ENCODE results near the gene AGAP4.
"Not testable (repeated sequence)": the region's sequence is repeated elsewhere in the genome, so short reads cannot be mapped to it uniquely, and the experiment has no call there.

Gene AGAP4

DNA sequence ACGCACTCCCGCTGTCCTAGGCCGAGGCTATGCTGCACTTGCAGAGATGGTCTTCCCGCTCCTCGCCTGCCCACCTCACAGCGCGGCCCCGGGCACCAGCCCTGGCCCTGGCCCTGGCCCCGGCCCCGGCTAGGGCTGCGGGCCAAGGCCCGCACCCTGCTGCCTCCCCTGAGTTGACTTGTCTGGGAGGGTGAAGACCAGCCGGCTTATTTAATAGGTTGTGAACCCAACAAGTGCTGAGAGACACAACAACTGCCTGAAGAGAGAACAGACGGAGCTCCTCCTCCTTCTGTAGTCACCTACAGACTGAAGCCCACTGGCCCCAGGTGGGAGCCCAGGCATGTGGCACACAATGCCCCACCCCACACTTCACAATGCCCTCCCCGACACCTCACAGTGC lies at the start of gene AGAP4:
AGAP4 (minus strand) TSS at position 101 of the 400 bp plus-strand sequence. CDS start 153 bp downstream, outside the sequence.
- DNase-seq (ENCODE audit: low spot score); H3K4me1 Mint-ChIP-seq (ENCODE audit: low read depth); H3K27me3 Mint-ChIP-seq (ENCODE audit: low read depth); H3K36me3 Mint-ChIP-seq (ENCODE audit: low read depth); H3K27ac Mint-ChIP-seq; H3K4me3 Mint-ChIP-seq; H3K9me3 Mint-ChIP-seq: not testable (repeated sequence)

DNA sequence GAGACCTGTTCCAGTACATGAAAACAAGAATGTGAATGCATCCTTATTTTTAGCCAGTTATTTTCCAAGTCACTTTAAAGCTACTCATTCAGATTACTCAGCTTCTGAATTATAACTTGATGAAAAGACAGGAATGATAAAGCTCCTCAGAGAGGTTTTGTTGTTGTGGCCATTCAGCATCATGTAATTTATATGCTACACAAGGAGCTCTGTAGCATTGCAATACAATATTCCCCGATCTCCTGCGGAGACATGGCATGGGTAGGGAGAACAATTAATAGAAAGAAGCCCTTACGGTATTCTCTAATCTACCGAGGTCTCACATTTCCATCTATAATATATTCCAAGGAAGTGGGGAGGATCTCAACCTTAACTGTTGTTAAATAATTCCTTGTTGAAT lies 43.4 kb upstream of the AGAP4 start:
- not testable (repeated sequence) for H3K4me1 Mint-ChIP-seq (ENCODE audit: low read depth); H3K36me3 Mint-ChIP-seq (ENCODE audit: low read depth); H3K27me3 Mint-ChIP-seq (ENCODE audit: low read depth); H3K9me3 Mint-ChIP-seq; DNase-seq (ENCODE audit: low spot score); H3K4me3 Mint-ChIP-seq; H3K27ac Mint-ChIP-seq

DNA sequence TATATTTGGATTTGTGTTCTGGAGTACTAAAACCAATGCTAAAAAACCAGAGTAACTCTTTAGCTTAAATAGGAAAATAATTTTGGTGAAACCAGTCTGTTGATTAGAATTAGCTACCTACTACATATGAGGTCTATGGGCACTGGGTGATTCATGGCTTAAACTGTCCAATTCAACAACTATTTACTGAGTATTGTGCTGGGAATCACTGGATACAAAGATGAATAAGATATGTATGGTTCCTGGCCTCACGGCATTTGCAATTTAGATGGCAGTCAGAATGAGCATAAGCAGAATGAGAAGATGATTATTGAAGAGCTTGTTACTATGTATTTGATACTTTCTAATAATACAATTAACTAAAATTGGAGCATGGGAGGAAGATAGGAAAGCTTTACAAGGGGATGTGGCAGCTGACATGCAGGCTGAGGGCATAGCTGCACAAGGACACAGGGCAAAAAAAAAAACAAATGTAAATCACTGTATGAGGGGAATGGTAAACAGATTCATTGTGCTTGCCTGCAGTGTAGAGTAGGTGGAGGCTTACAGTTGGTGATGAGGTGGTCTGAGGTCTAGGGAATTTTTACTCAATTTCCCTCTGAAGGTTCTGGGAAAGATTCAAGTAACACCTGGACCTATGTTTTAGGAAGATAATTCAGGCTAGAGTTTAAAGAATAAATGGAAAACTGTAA lies 42.4 kb upstream of the AGAP4 start:
- not testable (repeated sequence) for H3K27ac Mint-ChIP-seq; H3K36me3 Mint-ChIP-seq (ENCODE audit: low read depth); DNase-seq (ENCODE audit: low spot score); H3K9me3 Mint-ChIP-seq; H3K4me3 Mint-ChIP-seq; H3K4me1 Mint-ChIP-seq (ENCODE audit: low read depth); H3K27me3 Mint-ChIP-seq (ENCODE audit: low read depth)

DNA sequence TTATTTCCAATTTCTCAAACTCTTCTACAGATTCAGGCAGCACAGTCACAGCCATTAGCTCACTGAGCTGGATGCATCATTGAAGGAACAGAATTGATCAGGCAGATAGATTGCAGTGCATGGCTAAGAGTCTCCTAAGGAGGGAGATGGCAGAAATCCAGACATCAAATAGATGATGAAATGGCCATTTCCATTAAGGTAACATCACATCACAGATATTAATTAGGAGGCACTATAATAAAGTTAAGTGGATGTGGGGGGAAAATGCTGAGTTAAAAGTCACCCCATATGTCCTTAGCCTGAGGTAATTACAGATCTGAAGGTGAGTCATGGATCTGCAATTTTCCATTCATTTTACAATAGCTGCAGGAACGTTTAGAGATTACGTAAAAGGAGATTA lies 35.6 kb upstream of the AGAP4 start:
- H3K4me3 Mint-ChIP-seq; H3K4me1 Mint-ChIP-seq (ENCODE audit: low read depth); H3K27me3 Mint-ChIP-seq (ENCODE audit: low read depth); DNase-seq (ENCODE audit: low spot score); H3K9me3 Mint-ChIP-seq; H3K27ac Mint-ChIP-seq; H3K36me3 Mint-ChIP-seq (ENCODE audit: low read depth): not testable (repeated sequence)

DNA sequence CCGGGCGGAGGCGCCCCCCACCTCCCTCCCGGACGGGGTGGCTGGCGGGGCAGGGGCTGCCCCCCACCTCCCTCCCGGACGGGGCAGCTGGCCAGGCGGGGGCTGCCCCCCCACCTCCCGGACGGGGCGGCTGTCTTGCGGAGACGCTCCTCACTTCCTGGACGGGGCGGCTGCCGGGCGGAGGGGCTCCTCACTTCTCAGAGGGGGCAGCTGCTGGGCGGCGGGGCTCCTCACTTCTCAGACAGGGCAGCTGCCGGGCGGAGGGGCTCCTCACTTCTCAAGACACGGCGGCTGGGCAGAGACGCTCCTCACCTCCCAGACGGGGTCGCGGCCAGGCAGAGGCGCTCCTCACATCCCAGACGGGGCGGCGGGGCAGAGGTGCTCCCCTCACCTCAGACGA lies 18.1 kb upstream of the AGAP4 start:
- not testable (repeated sequence) for H3K27me3 Mint-ChIP-seq (ENCODE audit: low read depth); H3K36me3 Mint-ChIP-seq (ENCODE audit: low read depth); H3K27ac Mint-ChIP-seq; DNase-seq (ENCODE audit: low spot score); H3K4me3 Mint-ChIP-seq; H3K9me3 Mint-ChIP-seq; H3K4me1 Mint-ChIP-seq (ENCODE audit: low read depth)

DNA sequence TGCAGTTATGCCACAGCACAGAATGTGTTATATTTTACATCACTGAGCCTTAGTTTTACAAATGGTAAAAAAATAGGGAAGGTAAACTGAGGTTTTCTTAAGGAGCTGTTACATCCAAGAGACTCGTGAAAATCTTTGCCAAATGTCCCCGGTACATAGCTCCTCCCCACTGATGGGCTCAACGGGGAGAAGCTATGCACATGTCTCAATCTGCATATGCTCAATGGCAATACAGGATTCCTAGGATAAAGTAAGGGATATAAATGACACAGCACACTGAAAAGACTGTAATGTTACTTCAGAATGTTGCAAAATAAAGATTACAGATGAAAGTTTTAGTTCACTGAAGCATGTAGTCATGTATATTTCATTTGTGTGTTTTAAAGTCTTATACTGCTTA lies 17.0 kb upstream of the AGAP4 start:
- not testable (repeated sequence) for H3K4me3 Mint-ChIP-seq; H3K36me3 Mint-ChIP-seq (ENCODE audit: low read depth); H3K27ac Mint-ChIP-seq

DNA sequence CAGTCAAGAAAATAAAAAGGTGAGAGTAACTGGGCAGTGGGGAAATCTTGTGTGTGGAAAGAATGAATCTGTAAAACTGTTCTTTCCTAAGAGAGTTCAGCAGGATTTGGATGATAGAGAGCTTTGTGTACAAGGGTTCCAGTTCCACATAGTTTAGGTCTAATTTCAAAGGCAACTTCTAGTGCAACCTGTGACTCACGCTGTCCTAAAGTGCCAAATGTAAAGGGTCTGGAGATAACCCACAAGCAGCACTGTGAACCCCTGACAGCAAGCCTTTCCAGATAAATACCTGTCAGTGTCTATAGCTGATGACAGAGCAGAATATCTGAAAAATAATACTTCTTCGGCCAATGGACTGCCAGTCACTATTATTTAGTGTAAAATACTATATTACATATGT lies 16.3 kb upstream of the AGAP4 start:
- not testable (repeated sequence) for H3K27me3 Mint-ChIP-seq (ENCODE audit: low read depth); H3K4me3 Mint-ChIP-seq; H3K27ac Mint-ChIP-seq; H3K9me3 Mint-ChIP-seq; H3K4me1 Mint-ChIP-seq (ENCODE audit: low read depth); DNase-seq (ENCODE audit: low spot score); H3K36me3 Mint-ChIP-seq (ENCODE audit: low read depth)

More for the DNA sequence above, 17.0 kb upstream of the AGAP4 start:
- H3K27me3 Mint-ChIP-seq (ENCODE audit: low read depth); DNase-seq (ENCODE audit: low spot score); H3K4me1 Mint-ChIP-seq (ENCODE audit: low read depth); H3K9me3 Mint-ChIP-seq: not testable (repeated sequence)

DNA sequence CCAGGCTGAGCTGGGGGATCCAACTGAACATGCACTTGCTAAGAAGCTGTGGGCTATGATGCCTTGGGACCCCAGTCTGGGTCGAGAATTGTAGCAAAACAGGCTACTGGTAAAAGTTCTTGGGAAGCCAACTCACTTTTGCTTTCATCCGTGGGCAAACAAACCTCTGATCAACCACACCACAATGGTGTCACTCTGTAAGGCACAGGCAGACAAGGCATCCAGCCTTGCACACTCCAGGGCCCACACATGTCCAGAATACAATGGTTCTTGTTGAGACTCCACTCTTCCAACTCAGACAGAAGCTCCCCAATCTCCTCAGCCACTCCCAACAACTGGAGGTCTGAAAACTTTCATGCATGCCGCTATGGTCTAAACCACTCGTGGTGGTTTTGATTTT lies 10.6 kb upstream of the AGAP4 start:
- not testable (repeated sequence) for H3K4me1 Mint-ChIP-seq (ENCODE audit: low read depth); H3K4me3 Mint-ChIP-seq; H3K36me3 Mint-ChIP-seq (ENCODE audit: low read depth); H3K9me3 Mint-ChIP-seq; H3K27me3 Mint-ChIP-seq (ENCODE audit: low read depth); H3K27ac Mint-ChIP-seq; DNase-seq (ENCODE audit: low spot score)

DNA sequence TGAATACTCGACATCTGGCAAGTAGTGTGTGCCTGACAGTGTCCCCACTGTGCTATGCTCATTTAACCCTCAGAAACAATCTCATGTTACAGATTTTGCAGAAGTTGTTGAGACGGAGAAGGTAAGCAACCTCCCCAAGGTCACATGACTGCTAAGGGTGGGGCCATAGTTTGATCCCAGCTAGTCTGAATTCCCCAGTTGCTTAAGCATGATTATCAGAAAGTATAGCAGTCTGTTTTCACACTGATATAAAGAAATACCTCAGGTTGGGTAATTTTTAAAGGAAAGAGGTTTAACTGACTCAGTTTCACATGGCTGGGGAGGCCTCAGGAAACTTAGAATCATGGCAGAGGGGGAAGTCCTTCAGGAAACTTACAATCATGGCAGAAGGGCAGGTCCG lies 1.2 kb upstream of the AGAP4 start:
- not testable (repeated sequence) for H3K9me3 Mint-ChIP-seq; H3K4me3 Mint-ChIP-seq; H3K36me3 Mint-ChIP-seq (ENCODE audit: low read depth); DNase-seq (ENCODE audit: low spot score); H3K27ac Mint-ChIP-seq; H3K27me3 Mint-ChIP-seq (ENCODE audit: low read depth); H3K4me1 Mint-ChIP-seq (ENCODE audit: low read depth)

DNA sequence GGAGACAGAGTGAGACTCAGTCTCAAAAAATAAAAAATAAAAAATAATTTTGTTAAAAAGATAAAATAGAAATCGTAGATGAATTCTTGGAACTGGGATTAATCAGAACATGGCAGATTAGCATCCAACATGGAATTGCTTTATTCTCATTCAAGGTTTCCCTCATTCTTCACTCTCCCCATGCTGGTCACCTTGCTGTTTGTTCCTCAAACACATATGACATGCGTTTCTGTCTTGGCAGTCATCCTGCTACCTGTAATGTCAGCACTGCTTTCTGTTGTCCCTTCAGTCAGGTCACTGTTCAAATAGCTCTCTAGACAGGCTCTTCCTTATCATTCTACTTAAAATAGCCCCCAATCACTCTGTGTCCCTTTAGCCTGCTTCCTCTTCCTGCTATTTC lies 24.4 kb downstream of the AGAP4 start:
- H3K4me3 Mint-ChIP-seq; H3K27me3 Mint-ChIP-seq (ENCODE audit: low read depth); H3K27ac Mint-ChIP-seq; H3K9me3 Mint-ChIP-seq; H3K4me1 Mint-ChIP-seq (ENCODE audit: low read depth); H3K36me3 Mint-ChIP-seq (ENCODE audit: low read depth); DNase-seq (ENCODE audit: low spot score): not testable (repeated sequence)

DNA sequence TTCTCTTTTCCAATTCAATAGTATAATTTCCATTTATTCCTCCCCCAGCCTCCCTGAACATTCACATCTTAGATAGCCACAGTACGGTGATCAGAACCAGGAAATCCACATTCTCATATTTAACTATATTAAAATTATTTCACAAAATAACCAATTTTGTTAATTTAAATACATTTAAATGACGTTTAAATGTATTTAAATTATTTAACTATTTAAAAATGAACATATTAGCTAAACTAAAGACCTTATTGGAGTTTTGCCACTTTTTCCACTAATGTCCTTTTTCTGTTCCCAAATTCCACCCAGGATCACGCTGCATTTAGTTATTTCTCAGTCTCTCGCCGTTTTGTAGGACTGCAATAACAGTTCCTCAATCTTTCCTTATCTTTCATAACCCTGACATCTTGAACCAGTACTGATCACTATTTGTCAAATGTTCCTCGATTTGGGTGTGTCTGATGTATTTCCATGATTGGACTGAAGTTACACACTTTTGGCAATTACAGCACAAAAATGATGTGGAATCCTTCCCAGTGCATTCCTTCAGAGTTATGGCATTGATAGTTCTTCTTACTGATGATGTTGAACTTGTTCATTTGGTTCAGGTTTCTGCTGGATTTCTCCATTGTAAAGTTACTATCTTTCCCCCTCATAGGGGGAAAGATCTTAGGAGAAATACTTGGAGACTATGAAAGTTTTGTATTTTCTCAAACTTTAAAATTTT lies 27.0 kb downstream of the AGAP4 start:
- H3K4me3 Mint-ChIP-seq; H3K9me3 Mint-ChIP-seq; H3K4me1 Mint-ChIP-seq (ENCODE audit: low read depth); H3K36me3 Mint-ChIP-seq (ENCODE audit: low read depth); H3K27me3 Mint-ChIP-seq (ENCODE audit: low read depth); DNase-seq (ENCODE audit: low spot score); H3K27ac Mint-ChIP-seq: not testable (repeated sequence)

DNA sequence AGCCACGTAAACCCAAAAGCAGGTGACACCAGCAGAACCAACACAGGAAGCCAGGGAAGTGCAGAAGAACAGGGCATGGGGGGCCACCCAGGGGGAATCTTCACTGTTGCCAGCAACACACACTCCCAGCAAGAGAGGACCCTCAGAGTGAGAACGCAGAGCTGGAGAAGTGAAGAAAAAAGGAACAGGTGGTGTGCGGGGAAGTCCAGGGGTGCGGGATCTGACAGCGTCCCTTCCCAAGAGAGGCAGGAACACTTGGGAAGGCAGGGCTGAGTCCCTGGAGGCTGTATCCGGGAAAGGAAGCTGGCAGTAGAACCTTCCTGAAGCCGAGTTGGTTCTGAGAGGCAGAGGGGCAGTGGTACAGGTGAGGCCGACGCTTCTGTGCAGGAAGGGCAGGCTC lies 27.7 kb downstream of the AGAP4 start:
- H3K27ac Mint-ChIP-seq = peak overlapping the region; percentile 2
- DNase-seq (ENCODE audit: low spot score) = no peak
- H3K27me3 Mint-ChIP-seq (ENCODE audit: low read depth) = no peaks in the 10 kb centered on the region
- H3K36me3 Mint-ChIP-seq (ENCODE audit: low read depth) = no peaks in the 10 kb centered on the region
- H3K4me3 Mint-ChIP-seq = no peak overlapping the region
- no peaks in the 10 kb centered on the region for H3K4me1 Mint-ChIP-seq (ENCODE audit: low read depth)
- H3K9me3 Mint-ChIP-seq = no peaks in the 10 kb centered on the region

DNA sequence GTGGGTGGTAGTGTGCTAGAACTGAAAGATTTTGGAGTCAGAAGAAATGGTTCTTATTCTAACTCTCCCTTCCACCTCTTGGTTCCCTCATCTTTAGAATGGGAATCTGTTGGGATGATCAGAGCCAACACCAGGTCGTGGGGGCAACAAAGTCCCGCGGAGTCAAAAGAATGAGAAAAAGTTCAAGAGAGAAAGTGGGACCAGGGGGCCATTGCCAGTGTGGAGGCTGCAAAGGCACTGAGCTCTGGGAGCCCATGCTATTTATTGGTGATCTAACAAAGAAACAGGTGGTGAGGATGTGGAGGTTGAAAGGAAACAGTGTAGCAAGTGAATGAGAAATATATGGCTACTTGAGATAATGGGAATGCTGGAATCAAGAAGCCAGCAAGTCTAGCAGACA lies 29.4 kb downstream of the AGAP4 start:
- no peaks in the 10 kb centered on the region for H3K36me3 Mint-ChIP-seq (ENCODE audit: low read depth)
- no peak overlapping the region for H3K4me3 Mint-ChIP-seq
- H3K9me3 Mint-ChIP-seq = no peaks in the 10 kb centered on the region
- no peak overlapping the region for H3K27ac Mint-ChIP-seq
- H3K4me1 Mint-ChIP-seq (ENCODE audit: low read depth) = no peaks in the 10 kb centered on the region
- H3K27me3 Mint-ChIP-seq (ENCODE audit: low read depth) = no peaks in the 10 kb centered on the region
- DNase-seq (ENCODE audit: low spot score) = no peak

DNA sequence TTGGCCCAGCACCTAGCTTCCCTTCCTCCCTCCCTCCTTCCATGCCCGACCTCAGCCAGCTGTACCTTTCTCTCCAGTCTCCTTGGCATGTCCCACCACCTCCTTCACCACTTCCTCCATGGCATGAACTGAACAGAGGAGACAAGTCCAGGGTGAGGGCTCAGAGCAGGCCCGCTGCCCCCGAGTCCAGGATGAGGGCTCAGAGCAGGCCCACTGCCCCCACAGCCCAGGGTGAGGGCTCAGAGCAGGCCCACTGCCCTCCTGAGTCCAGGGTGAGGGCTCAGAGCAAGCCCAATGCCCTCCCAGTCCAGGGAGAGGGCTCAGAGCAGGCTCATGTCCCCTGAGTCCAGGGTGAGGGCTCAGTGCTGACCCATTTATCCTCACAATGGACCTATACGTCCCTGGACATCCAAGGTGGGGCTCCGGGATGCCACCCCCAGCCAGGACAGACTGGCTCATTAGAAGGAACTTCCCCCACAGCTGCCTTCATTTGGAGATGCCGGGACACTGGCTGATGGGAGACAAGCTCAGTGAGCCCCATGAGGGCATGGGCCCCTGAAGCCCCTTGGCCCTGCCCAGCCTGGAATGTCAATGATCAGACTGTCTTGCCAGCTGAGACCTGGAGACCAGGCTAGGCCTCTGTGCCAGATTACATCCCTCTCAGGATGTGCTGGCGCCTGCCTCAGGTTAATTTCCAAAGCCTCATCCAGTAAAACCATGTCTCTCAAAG lies 30.0 kb downstream of the AGAP4 start:
- DNase-seq (ENCODE audit: low spot score) = no peak
- no peak overlapping the region for H3K4me3 Mint-ChIP-seq
- H3K9me3 Mint-ChIP-seq = no peaks in the 10 kb centered on the region
- no peak overlapping the region for H3K27ac Mint-ChIP-seq
- H3K4me1 Mint-ChIP-seq (ENCODE audit: low read depth) = no peaks in the 10 kb centered on the region
- H3K36me3 Mint-ChIP-seq (ENCODE audit: low read depth) = no peaks in the 10 kb centered on the region
- H3K27me3 Mint-ChIP-seq (ENCODE audit: low read depth) = no peaks in the 10 kb centered on the region

Measured in T-helper 2 cell treated with Interferon-gamma antibody and Interleukin-4, amounts not matched to agents 5 μg/mL and 100 μg/mL, for 36 hours (primary cell).